ENCODE results near the gene AATK.

The AATK gene

DNA sequence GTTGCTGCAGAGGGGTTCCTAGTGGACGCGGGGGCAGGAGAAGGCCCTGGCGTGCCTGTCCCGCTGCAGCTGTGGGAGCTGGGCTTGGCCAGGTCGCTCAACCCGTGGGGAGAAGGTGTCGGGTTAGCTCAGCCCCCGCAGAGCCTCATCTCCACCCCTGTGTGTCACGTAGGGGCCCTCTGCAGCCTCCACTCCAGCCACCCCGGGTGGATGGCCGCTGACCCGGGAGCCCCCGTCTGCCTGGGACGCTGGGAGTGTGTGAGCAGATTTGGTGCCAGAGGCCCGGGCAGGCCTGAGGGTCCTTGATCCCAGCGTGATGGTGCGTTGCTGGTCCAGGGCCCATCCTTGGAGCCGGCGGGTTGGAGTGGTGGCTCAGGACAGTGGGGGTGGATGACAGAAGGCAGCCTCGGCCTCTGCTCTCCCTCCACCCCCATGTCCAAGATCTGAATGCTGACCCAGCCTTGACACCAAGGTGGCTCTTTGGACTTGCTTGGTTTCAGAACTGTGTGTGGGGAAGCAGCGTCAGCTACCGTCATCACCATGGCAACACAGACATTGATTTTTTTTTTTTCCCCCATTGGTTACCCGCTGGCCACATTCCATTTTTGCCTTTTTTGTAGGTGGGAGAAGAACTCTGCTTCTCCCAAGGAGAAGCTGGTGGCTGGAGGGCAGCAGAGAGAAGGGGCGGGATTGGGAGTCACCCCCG is 95.3 kb downstream of the AATK start:
- DNase-seq (ENCODE audit: low spot score) = no peak

DNA sequence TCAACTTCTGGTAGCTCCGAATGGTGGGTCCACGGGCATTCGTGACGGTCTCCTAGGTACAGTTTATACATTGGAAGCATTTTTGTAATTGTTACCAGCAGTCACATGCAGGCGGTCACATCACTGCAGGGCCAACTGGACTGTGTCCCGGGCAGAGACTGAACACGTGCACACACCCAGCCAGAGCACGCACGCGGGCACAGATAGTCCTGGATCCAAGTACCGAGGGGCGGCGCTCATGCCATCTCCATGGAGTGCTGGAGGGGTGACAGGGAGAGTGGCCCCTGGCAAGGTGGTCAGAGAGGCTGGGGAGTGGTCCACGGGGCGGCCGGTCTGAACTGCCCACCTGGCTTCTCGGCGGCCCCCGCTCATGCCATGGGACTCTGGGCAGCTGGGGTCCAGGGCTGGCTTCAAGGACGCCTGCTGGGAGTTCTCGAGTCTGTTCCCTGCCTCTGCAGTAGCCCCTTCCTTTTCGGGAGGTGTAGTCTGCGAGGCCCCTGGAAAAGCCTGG is 96.8 kb downstream of the AATK start:
- no peak for DNase-seq (ENCODE audit: low spot score)

DNA sequence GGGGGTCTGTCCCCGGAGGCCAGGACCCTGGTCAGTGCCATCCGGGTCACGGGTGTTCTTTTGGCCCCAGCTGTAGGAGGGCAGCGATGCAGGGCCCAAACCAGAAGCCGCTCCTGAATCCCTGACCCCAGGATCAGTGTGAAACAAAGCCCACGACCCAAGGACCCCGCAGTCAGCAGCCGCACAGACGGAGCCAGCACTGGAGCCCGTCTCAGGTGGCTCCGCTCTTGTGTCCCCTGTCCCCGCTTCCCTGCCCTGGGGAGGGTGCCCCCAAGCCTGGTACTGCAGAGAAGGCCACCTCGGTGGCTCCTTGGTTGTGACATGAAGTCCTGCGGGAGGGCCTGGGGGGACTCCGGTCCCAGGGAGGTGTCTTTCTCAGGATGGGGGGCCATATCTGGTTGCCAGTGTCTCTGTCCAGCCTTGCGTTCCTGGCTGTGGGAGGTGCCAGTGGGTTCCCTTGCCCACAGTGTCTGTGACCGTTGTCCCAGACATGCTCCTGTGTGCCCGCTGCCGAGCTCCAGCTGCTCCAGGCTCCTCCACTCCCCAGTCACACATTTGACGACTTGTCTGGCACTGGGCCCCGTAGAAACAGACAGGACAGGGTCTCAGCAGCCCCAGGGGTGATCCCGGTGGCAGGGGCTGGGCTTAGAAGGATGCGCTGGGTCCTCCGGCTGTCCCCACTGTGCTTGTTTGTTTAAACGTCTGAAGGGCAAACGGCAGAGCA is 97.4 kb downstream of the AATK start:
- DNase-seq (ENCODE audit: low spot score) = no peak

DNA sequence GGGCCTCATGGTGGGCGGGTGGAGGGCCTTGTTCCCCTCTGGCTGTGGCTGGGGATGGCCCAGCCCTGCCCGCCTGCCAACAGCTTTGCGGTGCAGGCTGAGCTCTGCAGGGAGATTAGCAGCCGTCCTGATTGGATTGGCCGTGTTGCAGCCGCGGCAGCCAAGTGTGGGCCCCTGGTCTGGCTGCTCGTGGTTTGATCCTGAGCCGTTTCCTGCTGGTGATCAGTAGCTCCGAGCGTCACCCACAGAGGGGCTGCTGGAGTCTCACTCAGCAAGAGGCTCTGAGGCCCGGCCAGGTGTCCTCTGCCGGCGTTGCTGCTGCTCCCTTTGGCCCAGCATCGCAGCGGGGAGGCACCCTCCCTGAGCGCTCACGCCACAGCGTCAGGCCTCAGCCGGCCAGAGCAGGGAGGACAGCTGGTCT is 98.6 kb downstream of the AATK start:
- DNase-seq (ENCODE audit: low spot score) = no peak
